SK-N-SH (cell line): ENCODE results near the gene GSTO1. TPM values are rescaled to one million over a fixed set of nuclear protein-coding genes. Genes with fewer than 3 reads are reported as not detected.

Source experiments
- CTCF ChIA-PET: fragments of 300-600, 350-600 bp; formaldehyde crosslinking; extraction: SDS; loops from one replicate; lab custom pipeline; 2021; lab: Yijun Ruan, JAX
- POLR2A ChIA-PET: fragments of 350-600 bp; sonication (Branson Sonifier 250); formaldehyde crosslinking; extraction: SDS; loops from one replicate; lab custom pipeline; 2020; ENCODE audit warnings: antibody characterized with exemption, inconsistent platforms; lab: Yijun Ruan, JAX
- DNase-seq: peaks from one replicate; pipeline ENCODE4 v3.0.0; 2012
- H2AFZ ChIP-seq: fragments of 200-600 bp; sonication (generic); 2 replicates; pipeline ENCODE4 v1.8.1; 2016; ENCODE audit warnings: antibody characterized with exemption, mild to moderate bottlenecking, low read depth
- H3F3A ChIP-seq: fragments of 200-600 bp; sonication (generic); replicated peaks from 2 replicates; pipeline ENCODE3; 2016; ENCODE audit warnings: antibody characterized with exemption, mild to moderate bottlenecking; ENCODE audit not compliant: insufficient read depth
- H3K27ac ChIP-seq, 2 experiments: fragments of 200-500 bp in 1 of 2; fragments of 200-600 bp in 1 of 2; sonication (Bioruptor generic) in 1 of 2; sonication (generic), shearing (Covaris generic) in 1 of 2; 2 replicates each; pipeline versions ENCODE4 v1.5.1 to v1.6.1; 2014 to 2016; ENCODE audit warnings: low read depth in 2 of 2, inconsistent platforms in 1 of 2, low read length in 1 of 2, mild to moderate bottlenecking in 1 of 2, mixed read lengths in 1 of 2
- H3K27me3 ChIP-seq: fragments of 200-600 bp; sonication (generic), shearing (Covaris generic); 2 replicates; pipeline ENCODE4 v1.6.1; 2016; ENCODE audit warnings: mixed run types; ENCODE audit not compliant: insufficient read depth
- H3K36me3 ChIP-seq, 2 experiments: fragments of 200-500 bp in 1 of 2; fragments of 200-600 bp in 1 of 2; sonication (Bioruptor generic) in 1 of 2; sonication (generic) in 1 of 2; replicated peaks in 1 of 2; 2 replicates each; pipeline versions ENCODE3 to v1.5.1; 2014 to 2016; ENCODE audit warnings: low read length in 1 of 2, mild to moderate bottlenecking in 1 of 2; ENCODE audit not compliant: insufficient read depth in 2 of 2, control insufficient read depth in 1 of 2
- H3K4me1 ChIP-seq, 2 experiments: fragments of 200-500 bp in 1 of 2; fragments of 200-600 bp in 1 of 2; sonication (Bioruptor generic) in 1 of 2; sonication (generic), shearing (Covaris generic) in 1 of 2; 2 replicates each; pipeline versions ENCODE4 v1.5.1 to v1.6.1; 2014 to 2016; ENCODE audit warnings: low read depth in 1 of 2, low read length in 1 of 2, mixed run types in 1 of 2; ENCODE audit not compliant: insufficient read depth in 2 of 2, control insufficient read depth in 1 of 2
- H3K4me2 ChIP-seq: fragments of 200-600 bp; sonication (generic), shearing (Covaris generic); 2 replicates; pipeline ENCODE4 v1.6.1; 2017; ENCODE audit warnings: mixed run types
- H3K4me3 ChIP-seq, 2 experiments: fragments of 200-500 bp in 1 of 2; fragments of 200-600 bp in 1 of 2; sonication (Bioruptor generic) in 1 of 2; sonication (generic), shearing (Covaris generic) in 1 of 2; 2 replicates each; pipeline versions ENCODE4 v1.5.1 to v1.8.1; 2014 to 2016; ENCODE audit warnings: low read depth in 2 of 2, inconsistent platforms in 1 of 2, low read length in 1 of 2, mild to moderate bottlenecking in 1 of 2, mixed read lengths in 1 of 2, moderate library complexity in 1 of 2
- H3K79me2 ChIP-seq: fragments of 200-600 bp; sonication (generic); 2 replicates; pipeline ENCODE4 v1.8.1; 2017; ENCODE audit warnings: mild to moderate bottlenecking; ENCODE audit not compliant: insufficient read depth
- H3K9ac ChIP-seq: fragments of 200-600 bp; sonication (generic); 2 replicates; pipeline ENCODE4 v1.6.1; 2017; ENCODE audit warnings: mixed run types
- H3K9me2 ChIP-seq: fragments of 200-600 bp; sonication (generic); 2 replicates; pipeline ENCODE4 v1.6.1; 2017; ENCODE audit warnings: mixed run types
- H3K9me3 ChIP-seq: fragments of 200-600 bp; sonication (generic); 2 replicates; pipeline ENCODE4 v1.6.1; 2017; ENCODE audit warnings: mixed run types, mild to moderate bottlenecking, moderate library complexity
- H4K20me1 ChIP-seq: fragments of 200-600 bp; sonication (generic); 2 replicates; pipeline ENCODE4 v1.6.1; 2017; ENCODE audit warnings: mild to moderate bottlenecking, mixed run types; ENCODE audit not compliant: insufficient read depth
- CHD2 ChIP-seq: fragments of 150-350 bp; IDR thresholded peaks from 2 replicates; pipeline ENCODE4 v1.6.1; 2018; ENCODE audit warnings: low read length; ENCODE audit not compliant: partially characterized antibody
- CTCF ChIP-seq: fragments of 200-600 bp; sonication (generic); IDR thresholded peaks from 2 replicates; pipeline ENCODE4 v1.6.1; 2017; ENCODE audit warnings: antibody characterized with exemption, mild to moderate bottlenecking, moderate library complexity
- EZH2phosphoT487 ChIP-seq: fragments of 200-600 bp; sonication (generic); IDR thresholded peaks from 2 replicates; pipeline ENCODE4 v1.6.1; 2017; ENCODE audit warnings: low read depth, mixed run types, mild to moderate bottlenecking, antibody characterized with exemption, moderate library complexity, borderline replicate concordance
- FOSL2 ChIP-seq: IDR thresholded peaks from 2 replicates; pipeline ENCODE4 v1.4.0; 2012; ENCODE audit warnings: low read depth, mild to moderate bottlenecking, moderate library complexity, borderline replicate concordance
- FOXJ3 ChIP-seq: sonication (generic); formaldehyde crosslinking; IDR thresholded peaks from 2 replicates; pipeline ENCODE4 v1.5.1; 2020; ENCODE audit warnings: mild to moderate bottlenecking, missing genetic modification reagents
- FOXM1 ChIP-seq: IDR thresholded peaks from 2 replicates; pipeline ENCODE4 v1.4.0; 2012; ENCODE audit warnings: low read depth, mild to moderate bottlenecking
- GABPA ChIP-seq: IDR thresholded peaks from 2 replicates; pipeline ENCODE4 v1.4.0; 2012; ENCODE audit warnings: low read depth, mild to moderate bottlenecking
- IRF3 ChIP-seq: fragments of 150-350 bp; IDR thresholded peaks from 2 replicates; pipeline ENCODE4 v1.6.1; 2016; ENCODE audit warnings: mild to moderate bottlenecking, low read depth, low read length
- JUND ChIP-seq: IDR thresholded peaks from 2 replicates; pipeline ENCODE4 v1.4.0; 2012
- MEF2A ChIP-seq: IDR thresholded peaks from 2 replicates; pipeline ENCODE4 v1.4.0; 2012; ENCODE audit warnings: low read depth, borderline replicate concordance
- POLR2AphosphoS5 ChIP-seq: IDR thresholded peaks from 2 replicates; pipeline ENCODE4 v1.6.1; 2012; ENCODE audit warnings: low read depth, low read length
- RAD21 ChIP-seq: IDR thresholded peaks from 2 replicates; pipeline ENCODE4 v1.6.1; 2012; ENCODE audit warnings: mild to moderate bottlenecking, low read length
- REST ChIP-seq: IDR thresholded peaks from 2 replicates; pipeline ENCODE4 v1.6.1; 2012; ENCODE audit warnings: mild to moderate bottlenecking, low read depth, low read length, moderate library complexity
- RFX5 ChIP-seq: IDR thresholded peaks from 2 replicates; pipeline ENCODE4 v1.6.1; 2012; ENCODE audit warnings: mild to moderate bottlenecking, improper control_type of control experiment, low read length
- SIN3A ChIP-seq: IDR thresholded peaks from 2 replicates; pipeline ENCODE4 v1.6.1; 2012; ENCODE audit warnings: low read depth, mild to moderate bottlenecking, low read length, moderate library complexity, borderline replicate concordance
- SMC3 ChIP-seq: IDR thresholded peaks from 2 replicates; pipeline ENCODE4 v1.6.1; 2012; ENCODE audit warnings: low read depth, low read length, improper control_type of control experiment
- TAF1 ChIP-seq: IDR thresholded peaks from 2 replicates; pipeline ENCODE4 v1.6.1; 2012; ENCODE audit warnings: low read depth, mild to moderate bottlenecking, low read length, moderate library complexity, borderline replicate concordance
- TCF12 ChIP-seq: IDR thresholded peaks from 2 replicates; pipeline ENCODE4 v1.4.0; 2012
- TEAD4 ChIP-seq: IDR thresholded peaks from 2 replicates; pipeline ENCODE4 v1.4.0; 2012; ENCODE audit warnings: mild to moderate bottlenecking, borderline replicate concordance; ENCODE audit not compliant: insufficient read depth
- WGBS: methylation state at CpG from one replicate; pipeline ENCODE4 v1.1.6; 2017; ENCODE audit warnings: low lambda C conversion rate; 5-methylcytosine and 5-hydroxymethylcytosine counted together
- polyA plus RNA-seq, 3 experiments: library from polyadenylated mRNA; depleted of rRNA; stranded (reverse); fragments of >200 nt; gene quantifications; 2 replicates each; pipeline ENCODE4 v1.2.3, GENCODE V29; 2012
- TF ChIP-seq, protein P1 (sequence below): IDR thresholded peaks from 2 replicates; pipeline ENCODE4; 2012

Gene GSTO1
- polyA plus RNA-seq, 1 of the 3 experiments (the other 2 are of a cell fraction), result 126 TPM

GRCh38 chr10:104240078-104240477 is 14.6 kb upstream of the GSTO1 start:
- H2AFZ ChIP-seq, result no peak overlapping the region
- no peak for DNase-seq
- H3K79me2 ChIP-seq, result no peaks in the 10 kb centered on the region
- no peak overlapping the region for H3K27ac ChIP-seq
- H3K4me1 ChIP-seq, result no peaks in the 10 kb centered on the region
- POLR2A ChIA-PET, result no interaction called here
- TF ChIP-seq FOXJ3 (CRISPR knock-in tag), result no peak
- no peak for TF ChIP-seq CTCF
- TF ChIP-seq EZH2phosphoT487, result no peak
- TF ChIP-seq FOSL2, result no peak
- TF ChIP-seq GABPA, result no peak
- TF ChIP-seq FOXM1, result no peak
- TF ChIP-seq, protein P1, sequence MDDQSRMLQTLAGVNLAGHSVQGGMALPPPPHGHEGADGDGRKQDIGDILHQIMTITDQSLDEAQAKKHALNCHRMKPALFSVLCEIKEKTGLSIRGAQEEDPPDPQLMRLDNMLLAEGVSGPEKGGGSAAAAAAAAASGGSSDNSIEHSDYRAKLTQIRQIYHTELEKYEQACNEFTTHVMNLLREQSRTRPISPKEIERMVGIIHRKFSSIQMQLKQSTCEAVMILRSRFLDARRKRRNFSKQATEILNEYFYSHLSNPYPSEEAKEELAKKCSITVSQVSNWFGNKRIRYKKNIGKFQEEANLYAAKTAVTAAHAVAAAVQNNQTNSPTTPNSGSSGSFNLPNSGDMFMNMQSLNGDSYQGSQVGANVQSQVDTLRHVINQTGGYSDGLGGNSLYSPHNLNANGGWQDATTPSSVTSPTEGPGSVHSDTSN, result no peak
- no peak for TF ChIP-seq POLR2AphosphoS5
- TF ChIP-seq TAF1, result no peak
- TF ChIP-seq IRF3, result no peak
- no peak for TF ChIP-seq SIN3A
- TF ChIP-seq CHD2, result no peak
- no peaks in the 10 kb centered on the region for H3F3A ChIP-seq
- H3K4me3 ChIP-seq, result no peak overlapping the region
- H3K9ac ChIP-seq, result no peak overlapping the region
- no peak overlapping the region for H3K4me2 ChIP-seq
- H3K27me3 ChIP-seq, result no peaks in the 10 kb centered on the region; the same call in 1 of the 2 replicates
- no peaks in the 10 kb centered on the region for H3K9me2 ChIP-seq
- 37% methylated on average over 2 of the region's 2 CpGs for WGBS
- H4K20me1 ChIP-seq, result no peaks in the 10 kb centered on the region
- H3K36me3 ChIP-seq, result no peaks in the 10 kb centered on the region
- CTCF ChIA-PET, result no interaction called here
- no peaks in the 10 kb centered on the region for H3K9me3 ChIP-seq

GRCh38 chr10:104242545-104242944 is 12.1 kb upstream of the GSTO1 start:
- POLR2A ChIA-PET, result no interaction called here
- TF ChIP-seq TEAD4, result no peak
- no peak for TF ChIP-seq FOSL2
- TF ChIP-seq TCF12, result no peak
- no peak for TF ChIP-seq EZH2phosphoT487
- TF ChIP-seq SMC3, result no peak
- TF ChIP-seq TAF1, result no peak
- TF ChIP-seq RFX5, result no peak
- TF ChIP-seq JUND, result no peak
- TF ChIP-seq MEF2A, result no peak
- TF ChIP-seq SIN3A, result no peak
- TF ChIP-seq REST, result no peak
- TF ChIP-seq POLR2AphosphoS5, result no peak
- no peak for TF ChIP-seq RAD21

More at GRCh38 chr10:104242545-104242944, 12.1 kb upstream of the GSTO1 start:
- no peaks in the 10 kb centered on the region for H3F3A ChIP-seq
- DNase-seq, result no peak
- H3K36me3 ChIP-seq, result no peaks in the 10 kb centered on the region
- no peak overlapping the region for H3K4me3 ChIP-seq
- no peaks in the 10 kb centered on the region for H3K79me2 ChIP-seq
- no peaks in the 10 kb centered on the region for H3K9me2 ChIP-seq
- no peak overlapping the region for H3K4me2 ChIP-seq
- no peaks in the 10 kb centered on the region for H4K20me1 ChIP-seq
- CTCF ChIA-PET, result interaction anchor here (1.2 kb wide), 1 partner anchor 12 kb away, joined by 6 read pairs; the partner anchor contains the start of gene GSTO1
- no peak overlapping the region for H3K9ac ChIP-seq
- H3K27ac ChIP-seq, result no peak overlapping the region
- H3K27me3 ChIP-seq, result no peaks in the 10 kb centered on the region; the same call in 1 of the 2 replicates
- no peaks in the 10 kb centered on the region for H3K4me1 ChIP-seq
- H3K9me3 ChIP-seq, result no peaks in the 10 kb centered on the region
- no peak overlapping the region for H2AFZ ChIP-seq
